BE2C (cell line): ENCODE measurements around the gene RHBDL1.
"Not testable (repeated sequence)": the region's sequence is repeated elsewhere in the genome, so short reads cannot be mapped to it uniquely, and the experiment has no call there.

Experiments used
- DNase-seq: peaks from one replicate; pipeline ENCODE4 v3.0.0-alpha.2; 2020
- H3K27me3 ChIP-seq: fragments of 250-450 bp; sonication (Bioruptor Pico); 2 replicates; pipeline ENCODE4 v1.5.1; 2020; ENCODE audit warnings: mild to moderate bottlenecking
- H3K36me3 ChIP-seq: fragments of 250-450 bp; sonication (Bioruptor Pico); 2 replicates; pipeline ENCODE4 v1.5.1; 2020; ENCODE audit warnings: mild to moderate bottlenecking
- H3K4me1 ChIP-seq: fragments of 250-450 bp; sonication (Bioruptor Pico); 2 replicates; pipeline ENCODE4 v1.5.1; 2020
- H3K4me3 ChIP-seq: 2 replicates; pipeline ENCODE4 v1.5.1; 2011; ENCODE audit warnings: low read depth, low read length
- H3K9me3 ChIP-seq: fragments of 250-450 bp; sonication (Bioruptor Pico); 2 replicates; pipeline ENCODE4 v1.5.1; 2020
- CTCF ChIP-seq: IDR thresholded peaks from 2 replicates; pipeline ENCODE4 v1.5.1; 2012; ENCODE audit warnings: mild to moderate bottlenecking, low read depth, low read length

Gene RHBDL1

GRCh38 chr16:685967-686366 is 10.5 kb downstream of the RHBDL1 start:
- Histone ChIP-seq H3K36me3 (peaks cover 50% of the 10 kb centered on the region), H3K4me1 (peaks cover 12% of the 10 kb centered on the region; the same call in 1 of the 2 replicates), H3K27me3 (no peaks in the 10 kb centered on the region), H3K4me3 (no peak overlapping the region), H3K9me3 (no peaks in the 10 kb centered on the region)
- peak; percentile 67 for TF ChIP-seq CTCF
- peak; percentile 82 for DNase-seq

GRCh38 chr16:686459-687260 is 11.2 kb downstream of the RHBDL1 start:
- H3K36me3 ChIP-seq = peaks cover 43% of the 10 kb centered on the region
- TF ChIP-seq CTCF = no peak
- H3K9me3 ChIP-seq = no peaks in the 10 kb centered on the region
- peaks cover 7% of the 10 kb centered on the region; the same call in 1 of the 2 replicates for H3K4me1 ChIP-seq
- DNase-seq = no peak
- no peaks in the 10 kb centered on the region for H3K27me3 ChIP-seq
- H3K4me3 ChIP-seq = no peak overlapping the region

GRCh38 chr16:687499-687898 is 12.0 kb downstream of the RHBDL1 start:
- Histone ChIP-seq H3K9me3 (no peaks in the 10 kb centered on the region), H3K36me3 (peaks cover 35% of the 10 kb centered on the region), H3K27me3 (no peaks in the 10 kb centered on the region), H3K4me1 (0 out of 2 replicates have a peak, but pooled peaks cover 5% of the 10 kb centered on the region), H3K4me3 (no peak overlapping the region)
- no peak for DNase-seq
- no peak for TF ChIP-seq CTCF

GRCh38 chr16:689175-689897 is 13.9 kb downstream of the RHBDL1 start:
- DNase-seq = no peak
- Histone ChIP-seq H3K36me3 (peaks cover 23% of the 10 kb centered on the region), H3K4me1 (0 out of 2 replicates have a peak, but pooled peaks cover 5% of the 10 kb centered on the region), H3K9me3 (no peaks in the 10 kb centered on the region), H3K27me3 (no peaks in the 10 kb centered on the region), H3K4me3 (peak overlapping the region; percentile 97)
- no peak for TF ChIP-seq CTCF

GRCh38 chr16:691242-691641 is 15.8 kb downstream of the RHBDL1 start:
- H3K4me1 ChIP-seq, H3K4me3 ChIP-seq, H3K9me3 ChIP-seq, H3K27me3 ChIP-seq, DNase-seq: not testable (repeated sequence)
- peaks cover 16% of the 10 kb centered on the region for H3K36me3 ChIP-seq

GRCh38 chr16:692356-693108 is 17.1 kb downstream of the RHBDL1 start:
- no peak overlapping the region for H3K4me3 ChIP-seq
- no peaks in the 10 kb centered on the region for H3K4me1 ChIP-seq
- TF ChIP-seq CTCF = no peak
- H3K9me3 ChIP-seq = no peaks in the 10 kb centered on the region
- no peaks in the 10 kb centered on the region for H3K27me3 ChIP-seq
- H3K36me3 ChIP-seq = peaks cover 6% of the 10 kb centered on the region
- DNase-seq = no peak
